HFFc6 (cell line): ENCODE results near the gene SLC16A11. TPM values are rescaled to one million over a fixed set of nuclear protein-coding genes. Genes with fewer than 3 reads are reported as not detected.
"Not testable (repeated sequence)": the region's sequence is repeated elsewhere in the genome, so short reads cannot be mapped to it uniquely, and the experiment has no call there.

ENCODE experiments used
- DNase-seq: peaks from one replicate; pipeline ENCODE4 v3.0.0-alpha.2; 2018
- H3K27ac Mint-ChIP-seq: 2 replicates; pipeline ENCODE4 v1.8.0; 2020; ENCODE audit warnings: mild to moderate bottlenecking, mixed read lengths
- H3K27me3 Mint-ChIP-seq: 2 replicates; pipeline ENCODE4 v1.8.0; 2021; ENCODE audit warnings: mild to moderate bottlenecking, moderate library complexity, mixed read lengths; ENCODE audit not compliant: insufficient read depth
- H3K36me3 Mint-ChIP-seq: 2 replicates; pipeline ENCODE4 v1.8.0; 2021; ENCODE audit warnings: low read depth, mixed read lengths
- H3K4me1 Mint-ChIP-seq: 2 replicates; pipeline ENCODE4 v1.8.0; 2020; ENCODE audit warnings: low read depth, mixed read lengths
- H3K4me3 Mint-ChIP-seq: 2 replicates; pipeline ENCODE4 v1.8.0; 2020; ENCODE audit warnings: mild to moderate bottlenecking, moderate library complexity, mixed read lengths
- H3K9me3 Mint-ChIP-seq: 2 replicates; pipeline ENCODE4 v1.8.0; 2020; ENCODE audit warnings: mild to moderate bottlenecking, mixed read lengths
- total RNA-seq, 6 experiments: library from RNA; stranded (reverse); fragmentation: NEBNext Ultra II Directional; extraction: Animal tissue kit (Norgen Biotek cat#: 25700); gene quantifications; 2 replicates in 1 of 6; 3 replicates in 5 of 6; pipeline ENCODE4 v1.2.3, GENCODE V29; 2021
- TF ChIP-seq, protein P1 (sequence below): fragments of 200-600 bp; sonication (generic); IDR thresholded peaks from 2 replicates; pipeline ENCODE4 v1.5.0; 2021; ENCODE audit warnings: antibody characterized with exemption, mild to moderate bottlenecking

SLC16A11 gene
- total RNA-seq, 6 experiments from 2014 or later, result not detected

DNA sequence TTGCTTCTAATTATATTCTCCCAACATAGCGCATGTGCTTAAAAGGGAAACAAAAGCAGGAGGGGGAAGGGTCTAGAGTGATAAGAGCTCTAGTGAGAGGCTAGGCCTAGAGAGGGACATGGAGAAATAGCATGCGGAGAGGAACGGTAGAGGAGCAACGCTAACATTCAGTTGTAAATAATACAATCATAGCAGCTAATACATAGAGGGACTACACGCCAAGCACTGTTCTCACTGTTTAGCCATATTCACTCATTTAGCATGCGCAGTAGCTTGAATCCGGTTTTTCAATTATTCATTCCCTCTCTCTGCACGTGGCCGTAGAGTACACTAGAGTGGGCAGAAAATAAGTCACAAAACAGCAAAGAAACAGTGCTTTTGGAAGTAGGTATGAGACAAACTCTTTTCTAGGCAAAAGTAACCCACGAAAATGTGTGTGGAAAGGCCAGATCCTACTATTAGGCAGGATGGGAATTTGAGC, 49.7 kb downstream of the SLC16A11 start:
- H3K4me1 Mint-ChIP-seq, result peaks cover 7% of the 10 kb centered on the region
- no peak for DNase-seq
- TF ChIP-seq, protein P1, sequence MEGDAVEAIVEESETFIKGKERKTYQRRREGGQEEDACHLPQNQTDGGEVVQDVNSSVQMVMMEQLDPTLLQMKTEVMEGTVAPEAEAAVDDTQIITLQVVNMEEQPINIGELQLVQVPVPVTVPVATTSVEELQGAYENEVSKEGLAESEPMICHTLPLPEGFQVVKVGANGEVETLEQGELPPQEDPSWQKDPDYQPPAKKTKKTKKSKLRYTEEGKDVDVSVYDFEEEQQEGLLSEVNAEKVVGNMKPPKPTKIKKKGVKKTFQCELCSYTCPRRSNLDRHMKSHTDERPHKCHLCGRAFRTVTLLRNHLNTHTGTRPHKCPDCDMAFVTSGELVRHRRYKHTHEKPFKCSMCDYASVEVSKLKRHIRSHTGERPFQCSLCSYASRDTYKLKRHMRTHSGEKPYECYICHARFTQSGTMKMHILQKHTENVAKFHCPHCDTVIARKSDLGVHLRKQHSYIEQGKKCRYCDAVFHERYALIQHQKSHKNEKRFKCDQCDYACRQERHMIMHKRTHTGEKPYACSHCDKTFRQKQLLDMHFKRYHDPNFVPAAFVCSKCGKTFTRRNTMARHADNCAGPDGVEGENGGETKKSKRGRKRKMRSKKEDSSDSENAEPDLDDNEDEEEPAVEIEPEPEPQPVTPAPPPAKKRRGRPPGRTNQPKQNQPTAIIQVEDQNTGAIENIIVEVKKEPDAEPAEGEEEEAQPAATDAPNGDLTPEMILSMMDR, result no peak

DNA sequence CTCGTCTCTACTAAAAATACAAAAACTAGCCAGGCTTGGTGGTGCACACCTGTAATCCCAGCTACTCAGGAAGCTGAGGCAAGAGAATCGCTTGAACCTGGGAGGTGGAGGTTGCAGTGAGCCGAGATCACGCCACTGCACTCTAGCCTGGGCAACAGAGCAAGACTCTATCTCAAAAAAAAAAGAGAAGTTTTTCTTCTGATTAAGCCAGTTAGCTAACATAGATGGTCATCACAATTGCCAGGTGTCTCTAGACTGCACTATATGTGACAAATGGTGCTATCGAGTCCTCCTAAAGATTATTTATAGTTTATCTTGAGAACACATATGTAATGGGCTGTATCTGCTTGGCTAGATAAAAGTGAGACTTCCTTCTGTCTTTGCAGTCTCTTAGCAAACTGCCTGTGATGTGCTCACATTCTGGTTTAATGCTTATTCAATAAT, 50.3 kb downstream of the SLC16A11 start:
- H3K4me3 Mint-ChIP-seq, H3K9me3 Mint-ChIP-seq, H3K27me3 Mint-ChIP-seq, H3K4me1 Mint-ChIP-seq, H3K27ac Mint-ChIP-seq, DNase-seq: not testable (repeated sequence)
- peaks cover 13% of the 10 kb centered on the region for H3K36me3 Mint-ChIP-seq

More for the DNA sequence above, 49.7 kb downstream of the SLC16A11 start:
- H3K9me3 Mint-ChIP-seq, result no peaks in the 10 kb centered on the region; the same call in 1 of the 2 replicates
- no peak overlapping the region for H3K4me3 Mint-ChIP-seq
- H3K27me3 Mint-ChIP-seq, result peaks cover 1% of the 10 kb centered on the region; the same call in 1 of the 2 replicates
- peaks cover 13% of the 10 kb centered on the region for H3K36me3 Mint-ChIP-seq
- H3K27ac Mint-ChIP-seq, result no peak overlapping the region

Other genes with a start within 250 kb of the SLC16A11 start
- not detected for gene TEKT1, start 212.4 kb downstream of the SLC16A11 start, total RNA-seq
- gene ALOX12, start 48.0 kb downstream of the SLC16A11 start, total RNA-seq, result not detected
- gene RNASEK, start 31.5 kb downstream of the SLC16A11 start, total RNA-seq, result 100 to 1,000 TPM; 286 to 382 (median 343) TPM
- gene BCL6B, start 21.0 kb downstream of the SLC16A11 start, total RNA-seq, result not detected
- gene SLC16A13, start 8.1 kb downstream of the SLC16A11 start, total RNA-seq, result 1 to 10 TPM; 1.6 to 3.4 (median 1.9) TPM
- not detected for gene CLEC10A, start 36.2 kb upstream of the SLC16A11 start, total RNA-seq
- not detected for gene ASGR2, start 70.7 kb upstream of the SLC16A11 start, total RNA-seq
- gene ASGR1, start 135.3 kb upstream of the SLC16A11 start, total RNA-seq, result 1 to 10 TPM in 2 of 6 experiments, under 1 TPM in 4; 0.71 to 1.4 (median 0.83) TPM
- 10 to 100 TPM; 27.8 to 34.3 (median 28.1) TPM for gene DLG4, start 175.7 kb upstream of the SLC16A11 start, total RNA-seq
- gene ACADVL, start 175.8 kb upstream of the SLC16A11 start, total RNA-seq, result 100 to 1,000 TPM; 378 to 463 (median 405) TPM
- gene DVL2, start 190.4 kb upstream of the SLC16A11 start, total RNA-seq, result 10 to 100 TPM; 24.9 to 29.1 (median 27.0) TPM
- 10 to 100 TPM; 57.0 to 75.0 (median 68.2) TPM for gene PHF23, start 195.4 kb upstream of the SLC16A11 start, total RNA-seq
- 100 to 1,000 TPM; 399 to 470 (median 426) TPM for gene GABARAP, start 198.4 kb upstream of the SLC16A11 start, total RNA-seq
- 100 to 1,000 TPM; 127 to 168 (median 146) TPM for gene CTDNEP1, start 207.6 kb upstream of the SLC16A11 start, total RNA-seq
- gene ELP5, start 208.1 kb upstream of the SLC16A11 start, total RNA-seq, result 10 to 100 TPM; 28.7 to 36.1 (median 34.0) TPM
- 1 to 10 TPM in 4 of 6 experiments, under 1 TPM in 2; 0.43 to 3.0 (median 1.7) TPM for gene CLDN7, start 218.4 kb upstream of the SLC16A11 start, total RNA-seq
- under 1 TPM in 5 of 6 experiments, not detected in 1; 0.07 to 0.09 (median 0.09) TPM for gene SLC2A4, start 237.6 kb upstream of the SLC16A11 start, total RNA-seq